HG03045 (cell line): ENCODE measurements around the gene PIK3CD.
"Not testable (repeated sequence)": the region's sequence is repeated elsewhere in the genome, so short reads cannot be mapped to it uniquely, and the experiment has no call there.

Experiments
- ATAC-seq: cut with Tn5 transposase; IDR thresholded peaks from one replicate; pipeline ENCODE4 v1.9.1; 2021; ENCODE audit warnings: mild to moderate bottlenecking, moderate library complexity; ENCODE audit not compliant: unreplicated experiment

PIK3CD gene

DNA sequence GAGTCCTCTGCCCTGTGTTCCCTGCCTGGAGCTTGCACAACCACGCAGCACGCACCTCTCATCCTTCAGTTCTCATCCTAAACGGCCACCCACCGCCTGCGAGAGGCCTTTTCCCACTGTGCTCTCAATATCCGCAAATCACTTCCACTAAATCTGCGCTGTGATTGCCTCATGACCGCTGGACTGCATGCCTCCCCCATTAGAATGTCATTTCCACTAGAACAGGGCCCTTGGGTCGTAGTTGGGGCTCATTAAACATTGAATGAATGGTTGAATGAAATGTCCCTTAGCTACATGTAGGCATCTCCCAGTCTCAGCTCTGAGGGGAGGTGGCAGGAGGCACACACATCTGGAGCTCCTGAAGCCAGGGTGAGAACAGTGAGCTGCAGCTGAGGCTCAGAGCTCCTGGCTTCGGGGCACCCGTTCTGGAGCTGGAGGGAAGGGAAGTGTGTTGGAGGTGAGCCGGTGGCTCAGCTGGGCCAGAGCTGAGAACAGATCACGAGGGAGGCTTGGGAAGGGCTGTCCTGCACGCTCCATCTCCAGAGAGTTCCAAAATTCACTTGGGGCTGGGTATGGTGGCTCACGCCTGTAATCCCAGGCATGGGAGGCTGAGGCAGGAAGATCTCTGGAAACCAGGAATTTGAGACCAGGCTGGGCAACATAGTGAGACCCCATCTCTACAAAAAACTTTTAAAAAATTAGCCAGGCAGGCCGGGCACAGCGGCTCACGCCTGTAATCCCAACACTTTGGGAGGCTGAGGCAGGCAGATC is 32.4 kb upstream of the PIK3CD start:
- ATAC-seq, result no peak

- ATAC-seq, result no peak
Measured at GRCh38 chr1:9621032-9621431, 30.5 kb upstream of the PIK3CD start.

GRCh38 chr1:9624081-9624480 is 27.4 kb upstream of the PIK3CD start:
- no peak for ATAC-seq

DNA sequence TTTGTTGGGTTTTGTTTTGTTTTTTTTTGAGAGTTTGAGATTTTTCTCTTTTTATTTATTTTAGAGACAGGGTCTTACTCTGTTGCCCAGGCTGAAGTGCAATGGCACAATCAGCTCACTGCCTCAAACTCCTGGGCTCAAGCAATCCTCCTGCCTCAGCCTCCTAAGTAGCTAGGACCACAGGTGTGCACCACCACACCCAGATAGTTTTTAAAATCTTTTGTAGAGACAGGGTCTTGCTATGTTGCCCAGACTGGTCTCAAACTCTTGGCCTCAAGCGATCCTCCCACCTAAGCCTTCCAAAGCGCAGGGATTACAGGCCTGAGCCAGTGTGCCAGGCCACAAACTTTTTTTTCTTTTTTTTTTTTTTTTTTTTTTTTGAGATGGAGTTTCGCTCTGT is 26.5 kb upstream of the PIK3CD start:
- not testable (repeated sequence) for ATAC-seq

DNA sequence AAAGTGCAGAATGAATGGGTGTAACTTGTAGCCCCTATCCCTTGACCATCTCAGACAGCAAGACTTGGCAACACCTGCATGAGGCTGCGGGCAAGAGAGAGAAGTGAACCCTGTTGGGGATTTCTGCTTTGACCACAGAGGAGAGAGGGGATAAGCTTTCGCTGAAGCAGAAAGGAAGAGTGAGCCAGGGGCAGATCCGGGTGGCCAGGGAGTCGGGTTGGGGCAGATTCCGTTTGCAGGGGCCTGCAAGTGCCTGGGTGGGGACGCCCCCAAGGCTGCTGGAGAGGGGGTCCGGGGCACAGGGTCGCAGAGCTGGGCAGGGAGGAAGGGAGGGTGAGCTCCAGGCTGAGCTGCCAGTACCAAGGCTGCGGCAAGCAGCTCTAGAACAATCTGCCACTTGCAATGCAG is 25.3 kb upstream of the PIK3CD start:
- peak; percentile 32 for ATAC-seq

- ATAC-seq, result peak; percentile 29
Measured at GRCh38 chr1:9628541-9629444, 22.7 kb upstream of the PIK3CD start.

- no peak for ATAC-seq
Measured at GRCh38 chr1:9629445-9630201, 21.9 kb upstream of the PIK3CD start.

GRCh38 chr1:9630331-9631111 is 21.0 kb upstream of the PIK3CD start:
- ATAC-seq, result no peak

GRCh38 chr1:9631613-9632012 is 19.9 kb upstream of the PIK3CD start:
- no peak for ATAC-seq

DNA sequence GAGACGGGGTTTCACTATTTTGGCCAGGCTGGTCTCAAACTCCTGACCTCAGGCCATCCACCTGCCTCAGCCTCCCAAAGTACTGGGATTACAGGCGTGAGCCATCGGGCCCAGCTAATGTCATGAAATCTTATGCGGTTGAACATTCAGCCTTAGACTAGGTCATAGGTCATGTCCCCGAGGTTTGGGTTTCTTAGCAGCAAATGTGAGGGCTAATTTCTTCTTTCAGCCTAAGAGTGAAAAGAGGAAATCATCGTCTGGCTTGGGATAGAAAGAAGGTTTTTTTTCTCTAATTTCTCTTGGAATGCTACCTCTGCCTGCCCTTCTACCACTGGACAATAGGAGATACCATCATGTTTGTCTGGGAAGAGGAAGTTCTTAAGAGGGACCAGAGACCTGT is 18.0 kb upstream of the PIK3CD start:
- ATAC-seq, result no peak

GRCh38 chr1:9634582-9634981 is 16.9 kb upstream of the PIK3CD start:
- ATAC-seq, result no peak

DNA sequence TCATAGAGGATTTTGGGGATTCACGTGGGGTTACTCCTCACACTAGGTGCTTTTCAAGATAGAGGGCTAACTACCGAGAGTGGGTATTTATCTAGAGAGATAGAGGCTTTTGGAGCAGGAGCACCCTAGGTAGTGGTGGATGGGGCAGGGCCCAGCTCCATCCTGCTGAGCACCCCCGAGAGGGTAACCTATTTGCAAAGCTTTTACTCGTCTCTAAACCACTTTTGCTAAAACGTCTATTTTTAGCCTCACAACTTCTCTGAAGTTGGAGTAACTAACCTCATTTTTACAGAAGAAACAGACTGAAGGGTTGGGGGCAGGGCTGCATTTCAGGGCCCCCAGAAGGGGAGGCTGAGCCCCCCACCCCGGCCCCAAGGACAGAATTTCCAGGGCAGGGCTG is 12.3 kb upstream of the PIK3CD start:
- ATAC-seq, result no peak

DNA sequence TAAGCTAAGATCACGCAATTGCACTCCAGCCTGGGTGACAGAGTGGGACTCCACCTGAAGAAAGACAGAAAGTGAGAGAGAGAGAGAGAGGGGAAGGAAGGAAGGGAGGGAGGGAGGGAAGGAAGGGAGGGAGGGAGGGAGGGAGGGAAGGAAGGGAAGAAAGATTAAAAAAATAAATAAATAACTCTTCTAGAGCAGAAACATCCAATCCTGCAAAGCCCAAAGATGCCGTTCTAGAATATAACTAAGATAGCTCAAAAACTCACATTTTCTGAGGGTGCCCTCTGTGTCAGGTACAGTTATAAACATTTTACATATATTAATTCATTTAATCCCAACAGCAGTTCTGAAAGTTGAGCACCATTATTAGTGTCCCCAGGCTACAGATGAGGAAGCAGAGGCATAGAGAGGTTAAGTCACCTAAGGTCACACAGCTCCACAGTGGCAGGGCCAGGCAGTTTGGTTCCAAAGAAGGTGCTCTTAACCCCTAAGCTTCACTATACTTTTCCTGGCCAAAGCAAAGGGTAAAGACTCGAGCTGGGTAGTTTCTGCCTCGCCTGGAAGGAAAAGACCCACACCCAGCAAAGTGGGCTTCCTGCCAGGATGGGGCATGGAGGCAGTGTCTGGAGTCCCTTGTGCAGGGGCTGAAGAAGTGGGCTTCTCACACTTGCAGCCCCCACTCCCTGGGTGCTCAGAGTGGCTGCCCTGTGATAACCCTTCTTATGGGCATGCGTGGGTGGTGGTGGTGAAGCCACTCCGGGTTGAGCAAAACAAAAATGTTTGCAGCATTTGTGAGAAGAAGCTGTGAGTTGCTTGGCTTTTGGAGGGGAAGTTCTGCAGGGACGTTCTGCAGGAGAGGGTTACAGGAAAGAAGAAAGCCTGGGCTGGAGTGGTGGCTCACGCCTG is 7.9 kb upstream of the PIK3CD start:
- ATAC-seq, result no peak

DNA sequence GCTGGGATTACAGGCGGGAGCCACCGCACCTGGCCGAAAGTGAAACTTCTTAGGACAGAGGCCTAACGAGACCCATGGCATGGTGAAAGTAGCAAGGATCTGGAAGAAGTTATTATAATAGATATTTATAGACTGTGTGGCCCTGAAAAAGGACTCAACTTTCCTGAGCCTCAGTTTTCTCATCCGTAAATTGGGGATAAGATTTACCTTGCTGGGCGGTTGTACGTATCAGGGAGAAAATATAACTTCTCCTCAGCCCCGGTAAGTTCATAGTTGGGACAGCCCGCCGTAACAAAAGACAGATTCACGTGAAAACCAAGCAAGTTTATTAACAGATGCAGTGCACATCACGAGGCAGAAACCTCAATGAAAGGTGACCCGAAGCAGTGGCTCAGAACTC is 5.5 kb upstream of the PIK3CD start:
- ATAC-seq, result no peak

- no peak for ATAC-seq
Measured at GRCh38 chr1:9648171-9648570, 3.4 kb upstream of the PIK3CD start.

DNA sequence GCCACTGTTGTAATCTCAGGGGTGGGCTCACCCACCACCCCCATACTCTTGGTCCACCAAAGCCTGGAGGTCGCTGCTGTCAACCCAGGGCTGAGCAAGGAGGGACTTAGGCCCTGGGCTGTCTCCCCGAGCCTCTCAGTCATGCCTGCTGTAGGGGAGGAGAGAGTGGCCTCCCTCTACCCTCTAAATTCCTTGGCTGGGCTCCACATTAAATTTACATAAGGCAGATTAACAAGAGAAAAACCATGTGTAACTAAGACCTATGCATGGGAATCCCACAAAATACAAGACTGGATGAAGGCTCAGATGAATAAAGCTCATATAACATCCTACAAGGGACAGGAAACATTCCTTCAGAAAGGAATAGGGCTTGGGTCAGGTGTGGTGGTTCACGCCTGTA is 1.8 kb upstream of the PIK3CD start:
- ATAC-seq, result no peak

DNA sequence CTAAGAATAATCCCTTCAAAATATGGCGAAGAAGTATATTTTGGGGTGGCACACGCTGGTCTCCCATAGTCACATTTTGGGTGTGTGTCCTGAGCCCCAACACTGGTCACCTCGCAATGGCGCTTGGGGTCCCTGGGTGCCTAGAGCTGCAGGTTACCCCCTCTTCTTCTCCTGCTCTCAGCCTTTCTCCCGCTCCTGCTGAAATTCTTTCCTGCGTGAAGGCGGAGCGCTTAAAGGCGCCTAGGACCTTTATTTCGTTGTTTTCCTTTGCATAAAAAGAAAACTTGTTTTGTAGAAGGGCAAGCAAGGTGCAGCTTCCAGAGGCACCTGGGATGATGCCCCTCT is 339 bp upstream of the PIK3CD start:
- no peak for ATAC-seq

DNA sequence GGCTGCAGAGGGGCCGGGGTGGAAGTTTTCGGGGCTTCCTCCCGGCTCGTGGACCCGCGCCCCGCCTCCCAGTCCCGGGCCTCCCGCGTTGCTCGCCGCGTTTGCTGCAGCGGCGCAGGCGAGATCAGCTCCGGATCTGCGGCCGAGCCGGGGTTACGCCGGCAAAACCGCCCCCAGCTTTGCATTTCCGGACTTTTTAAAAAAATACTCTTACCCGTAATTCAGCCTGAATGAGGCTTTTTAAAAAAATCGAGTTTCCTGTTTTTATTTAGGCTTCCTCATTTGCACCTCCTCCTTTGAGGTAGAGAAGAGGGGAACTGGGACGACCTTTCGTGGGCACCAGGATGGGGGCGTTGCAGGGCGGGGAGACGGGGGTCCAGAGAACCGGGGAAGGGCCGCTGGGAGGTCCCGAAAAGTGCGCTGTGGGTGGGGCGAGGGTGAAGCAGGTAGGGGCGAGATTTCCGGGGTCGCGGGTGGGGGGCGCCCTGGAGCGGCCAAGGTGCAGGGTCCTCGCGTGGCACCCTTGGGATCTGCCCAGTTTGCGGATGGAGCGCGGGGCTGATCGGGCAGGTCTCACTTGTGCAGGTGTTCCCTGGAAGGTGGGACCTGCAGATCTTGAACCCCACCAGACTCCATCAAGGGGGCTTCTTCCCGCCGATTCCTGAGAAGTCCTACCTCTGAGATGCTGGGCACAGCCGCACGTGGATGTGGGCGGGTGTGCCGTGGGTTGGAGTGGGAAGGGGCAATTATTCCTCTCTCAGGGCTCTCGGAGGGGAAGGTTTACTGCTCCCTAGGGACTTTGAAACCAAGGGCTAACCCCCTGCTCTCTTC is 1.1 kb downstream of the PIK3CD start:
- peak; percentile 34 for ATAC-seq

GRCh38 chr1:9653210-9653490 is 1.6 kb downstream of the PIK3CD start:
- no peak for ATAC-seq
